HG03460 (cell line): ENCODE data around the gene BLM.
"Not testable (repeated sequence)": the region's sequence is repeated elsewhere in the genome, so short reads cannot be mapped to it uniquely, and the experiment has no call there.

ENCODE experiments used
- ATAC-seq: cut with Tn5 transposase; IDR thresholded peaks from one replicate; pipeline ENCODE4 v1.9.1; 2021; ENCODE audit not compliant: unreplicated experiment

Gene BLM

DNA sequence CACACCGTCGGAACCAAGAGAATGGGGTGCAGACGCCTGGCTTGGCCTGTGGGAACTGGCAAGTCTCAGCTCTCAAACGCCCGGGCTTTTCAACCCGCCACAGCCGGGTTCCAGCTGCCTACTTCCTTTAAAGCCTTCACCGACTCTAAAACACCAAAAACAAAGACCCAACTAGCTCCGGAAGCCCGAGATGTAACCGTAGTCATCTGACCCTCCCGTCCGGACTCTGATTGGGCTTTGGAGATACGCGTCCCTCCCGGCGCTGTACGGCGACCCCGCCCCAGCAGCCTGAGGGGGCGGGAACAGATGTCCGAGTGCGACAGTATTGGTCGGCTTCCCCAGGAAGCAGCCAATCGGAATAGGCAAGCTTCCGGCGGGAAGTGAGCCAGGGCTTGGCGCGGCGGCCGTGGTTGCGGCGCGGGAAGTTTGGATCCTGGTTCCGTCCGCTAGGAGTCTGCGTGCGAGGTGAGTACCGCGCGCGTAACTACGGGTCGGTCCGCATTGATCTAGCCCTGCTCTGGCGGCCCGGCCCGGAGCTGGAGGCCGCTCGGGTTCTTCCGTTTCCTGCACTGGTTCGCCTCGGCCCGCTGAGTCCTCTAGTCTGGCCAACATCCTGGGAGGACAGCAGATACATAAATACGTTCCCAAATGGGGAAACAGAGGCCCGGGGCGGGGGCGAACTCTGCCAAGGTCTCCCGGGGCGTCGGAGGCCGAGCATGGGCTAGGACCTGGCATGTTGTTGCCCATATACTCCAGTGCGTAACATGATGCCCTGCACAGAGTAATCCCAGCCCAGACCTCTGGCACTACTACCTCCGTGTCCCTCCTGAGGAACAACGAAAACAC, at the start of gene BLM:
BLM (plus strand) TSS at position 371 of the 846 bp plus-strand sequence. CDS start 30,047 bp downstream, outside the sequence.
- ATAC-seq = peak; percentile 99

DNA sequence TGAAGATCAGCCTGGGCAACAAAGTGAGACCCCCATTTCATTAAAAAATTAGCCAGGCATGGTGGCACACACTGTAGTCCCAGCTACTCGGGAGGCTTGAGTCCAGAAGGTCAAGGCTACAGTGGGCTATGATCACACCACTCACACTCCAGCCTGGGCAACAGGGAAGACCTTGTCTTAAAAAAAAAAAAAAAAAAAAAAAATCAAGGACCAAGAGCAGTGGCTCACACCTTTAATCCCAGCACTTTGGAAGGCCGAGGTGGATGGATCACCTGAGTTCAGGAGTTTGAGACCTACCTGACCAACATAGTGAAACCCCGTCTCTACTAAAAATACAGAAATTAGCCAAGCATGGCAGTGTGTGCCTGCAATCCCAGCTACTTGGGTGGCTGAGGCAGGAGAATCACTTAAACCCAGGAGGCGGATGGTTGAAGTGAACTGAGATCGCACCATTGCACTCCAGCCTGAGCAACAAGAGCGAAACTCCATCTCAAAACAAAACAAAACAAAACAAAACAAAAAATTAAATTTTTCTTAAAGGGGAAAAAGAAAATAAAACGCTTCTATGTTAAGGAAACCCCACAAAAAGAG, 49.3 kb upstream of the BLM start:
- ATAC-seq = not testable (repeated sequence)

DNA sequence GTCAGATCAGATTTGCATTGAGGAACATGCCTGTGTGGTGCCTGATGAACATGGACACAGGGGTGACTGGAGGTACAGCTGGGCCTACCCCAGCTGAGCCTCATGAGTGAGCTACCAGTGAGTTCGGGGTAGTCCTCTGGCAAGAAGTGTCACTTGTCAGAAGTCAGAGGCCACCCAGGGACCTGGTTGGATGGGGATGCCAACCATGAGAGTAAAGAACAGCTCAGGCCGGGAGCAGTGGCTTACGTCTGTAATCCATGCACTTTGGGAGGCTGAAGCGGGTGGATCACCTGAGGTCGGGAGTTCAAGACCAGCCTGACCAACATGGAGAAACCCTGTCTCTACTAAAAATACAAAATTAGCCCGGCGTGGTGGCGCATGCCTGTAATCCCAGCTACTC, 46.5 kb upstream of the BLM start:
- not testable (repeated sequence) for ATAC-seq

DNA sequence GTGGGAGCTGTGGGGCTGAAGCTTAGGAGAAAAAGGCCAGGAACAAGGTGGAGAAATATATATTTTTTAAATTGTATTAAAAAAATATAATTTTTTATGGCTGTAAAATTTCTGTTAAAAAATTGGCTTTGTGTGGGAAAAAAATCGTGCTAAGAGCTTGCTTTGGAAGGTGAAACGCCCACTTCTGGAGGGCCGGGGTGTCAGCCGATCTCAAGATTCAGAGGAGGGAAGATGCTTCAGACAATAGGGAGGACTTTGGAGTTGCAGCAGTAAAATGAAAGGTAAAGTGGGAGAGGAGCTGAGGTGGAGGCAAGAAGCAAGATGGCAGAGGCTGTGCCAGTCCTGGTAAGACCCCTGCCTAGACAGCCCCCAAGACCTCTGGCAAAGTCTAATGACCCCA, 45.9 kb upstream of the BLM start:
- ATAC-seq = no peak

DNA sequence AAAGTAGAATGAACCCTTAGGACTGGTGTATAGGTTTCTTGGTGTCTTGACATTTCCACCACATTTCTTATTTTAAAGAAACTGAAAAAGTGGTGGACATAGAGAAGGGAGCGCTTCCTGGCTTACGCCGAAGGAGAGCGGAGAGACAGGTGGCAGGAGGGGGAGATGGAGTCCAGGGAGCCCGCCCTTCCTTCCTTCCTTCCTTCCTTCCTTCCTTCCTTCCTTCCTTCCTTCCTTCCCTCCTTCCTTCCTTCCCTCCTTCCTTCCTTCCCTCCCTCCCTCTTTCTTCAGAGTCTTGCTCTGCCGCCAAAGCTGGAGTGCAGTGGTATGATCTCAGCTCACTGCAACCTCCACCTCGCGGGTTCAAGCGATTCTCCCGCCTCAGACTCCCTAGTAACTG, 43.8 kb upstream of the BLM start:
- not testable (repeated sequence) for ATAC-seq

DNA sequence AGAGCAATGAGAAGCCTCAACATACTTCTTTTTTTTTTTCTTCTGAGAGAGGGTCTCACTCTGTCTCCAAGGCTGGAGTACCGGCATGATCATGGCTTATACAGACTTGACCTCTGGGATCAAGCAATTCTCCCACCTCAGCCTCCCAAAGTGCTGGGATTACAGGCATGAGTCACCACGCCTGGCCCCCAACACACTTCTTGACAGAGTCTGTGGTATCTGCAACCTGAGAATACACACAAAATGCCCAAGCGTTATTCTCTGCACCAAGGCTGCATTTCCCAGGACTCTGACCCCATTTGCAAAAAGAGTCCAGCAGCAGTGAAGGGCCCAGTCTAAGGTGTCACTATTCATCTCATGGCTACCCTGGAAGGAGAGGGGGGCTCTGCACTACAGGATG, 42.7 kb upstream of the BLM start:
- no peak for ATAC-seq

DNA sequence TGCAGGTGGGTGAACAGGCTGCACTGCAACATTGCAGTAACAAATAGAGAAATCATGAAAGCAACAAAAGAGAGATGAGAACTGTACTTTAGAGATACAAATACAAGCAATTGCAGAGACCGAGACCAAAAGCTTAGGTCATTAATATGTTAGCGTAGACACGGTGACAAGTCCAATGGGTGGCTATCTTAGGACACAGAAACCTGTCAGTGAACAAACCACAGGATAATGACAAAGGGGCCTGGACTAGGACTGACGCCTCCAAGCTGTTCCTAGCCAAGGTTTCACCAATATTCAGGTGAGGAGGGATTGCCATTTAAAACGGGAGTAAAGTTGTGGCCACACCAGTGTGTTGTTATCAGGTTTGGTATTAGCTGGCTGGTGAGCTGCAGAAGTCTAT, 41.7 kb upstream of the BLM start:
- ATAC-seq = no peak

DNA sequence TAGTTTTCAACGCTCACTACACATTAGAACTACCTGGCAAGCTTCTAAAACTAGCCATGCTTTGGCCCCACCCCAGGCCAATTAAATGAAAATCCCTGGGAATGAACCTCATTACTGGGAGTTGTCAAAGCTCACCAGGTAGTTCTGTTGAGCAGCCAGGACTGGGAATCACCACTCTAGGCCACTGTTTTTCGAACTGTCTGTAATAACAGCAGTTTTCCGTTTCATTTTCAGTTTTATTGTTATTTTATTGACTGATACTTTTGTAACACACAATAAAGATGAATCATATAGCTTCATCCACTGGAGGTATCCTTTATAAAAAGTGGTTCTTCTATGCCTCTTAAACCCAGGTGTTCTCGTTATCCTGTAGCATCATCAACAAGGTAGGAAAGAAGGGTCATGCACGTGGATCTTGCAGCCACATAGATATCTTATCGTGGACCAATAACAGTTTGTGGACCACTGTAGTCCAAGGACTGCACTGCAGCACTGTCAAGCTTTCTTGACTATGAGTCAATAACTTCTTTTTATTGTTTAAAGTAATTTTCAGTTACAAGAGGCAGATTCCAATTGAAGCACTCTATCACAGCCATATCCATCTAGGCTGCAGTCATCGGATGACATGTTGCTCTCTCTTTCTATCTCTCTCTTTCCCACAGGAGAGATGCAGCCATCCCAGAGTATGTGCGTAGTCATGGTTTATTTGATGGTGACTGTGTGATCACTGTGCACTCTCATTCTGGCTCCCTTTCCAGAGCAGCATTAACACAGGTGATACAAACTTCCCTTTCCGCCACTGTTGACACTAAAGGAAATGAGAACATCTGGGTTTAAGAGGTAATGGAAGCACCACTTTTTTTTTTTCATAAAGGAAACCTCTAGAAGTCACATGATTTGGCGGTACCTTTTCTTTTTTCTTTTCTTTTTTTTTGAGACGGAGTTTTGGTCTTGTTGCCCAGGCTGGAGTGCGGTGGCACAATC, 39.0 kb upstream of the BLM start:
- no peak for ATAC-seq

DNA sequence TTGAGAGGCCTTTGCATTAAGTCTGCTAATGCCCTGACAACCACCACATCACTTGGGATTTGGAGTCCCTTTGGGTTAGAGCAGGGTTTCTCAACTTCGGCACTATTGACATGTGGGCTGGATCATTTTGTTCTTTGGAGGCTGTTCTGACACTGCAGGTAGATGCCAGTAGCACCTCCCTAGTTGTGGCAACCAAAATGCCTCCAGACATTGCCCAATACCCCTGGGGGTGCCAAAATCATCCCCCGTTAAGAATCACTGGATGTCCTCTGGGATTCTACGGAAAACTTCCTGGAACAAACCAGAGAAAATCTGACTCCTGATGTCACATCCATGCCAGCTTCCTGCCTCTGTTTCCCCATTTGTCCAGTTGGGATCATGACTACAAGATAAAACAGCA, 37.2 kb upstream of the BLM start:
- ATAC-seq = no peak

DNA sequence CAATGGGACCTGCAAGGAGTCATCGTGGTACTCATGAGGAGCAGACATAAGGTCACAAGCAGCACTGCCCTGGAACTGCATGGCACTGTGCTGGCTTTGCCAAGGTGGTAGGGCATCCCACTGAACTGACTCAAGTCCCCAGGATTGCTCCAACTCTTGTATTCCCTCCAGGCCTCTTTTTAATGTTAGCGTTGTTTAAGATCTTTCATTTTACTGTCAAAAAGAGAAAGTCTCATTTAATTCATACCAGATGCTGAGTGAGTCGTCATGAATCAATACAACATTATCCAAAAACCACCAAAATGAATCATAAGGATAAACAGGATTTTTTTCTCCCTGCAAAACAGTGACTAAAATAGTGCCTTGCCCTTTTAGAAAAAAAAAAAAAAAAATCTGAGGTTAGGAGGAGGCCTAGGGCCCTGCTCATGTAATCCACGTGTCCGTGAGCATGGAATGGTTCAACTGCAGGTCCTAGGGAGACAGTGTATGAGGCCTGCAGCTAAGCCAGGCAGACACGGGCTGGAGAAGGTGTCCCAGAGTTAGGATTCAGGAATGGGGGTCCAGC, 36.7 kb upstream of the BLM start:
- no peak for ATAC-seq

DNA sequence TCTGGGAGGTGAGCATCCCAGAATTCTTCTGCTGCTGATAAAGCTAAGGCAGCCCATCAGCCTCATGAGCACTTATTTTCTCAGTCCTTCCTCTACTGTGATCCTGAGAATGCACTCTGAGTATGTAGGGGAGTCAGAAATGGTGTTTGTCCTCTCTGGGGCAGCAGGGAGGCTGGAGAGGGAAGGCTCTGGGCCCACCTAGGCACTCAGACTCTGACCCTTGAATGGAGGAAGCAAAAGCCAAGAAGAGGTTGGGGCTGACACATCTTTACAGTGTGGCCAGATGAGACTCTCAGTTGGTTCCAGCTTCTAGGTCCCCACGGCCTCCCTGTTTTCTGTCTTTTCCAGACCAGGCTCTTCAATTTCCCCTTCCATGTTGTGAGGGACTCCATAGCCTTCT, 36.1 kb upstream of the BLM start:
- ATAC-seq = no peak

DNA sequence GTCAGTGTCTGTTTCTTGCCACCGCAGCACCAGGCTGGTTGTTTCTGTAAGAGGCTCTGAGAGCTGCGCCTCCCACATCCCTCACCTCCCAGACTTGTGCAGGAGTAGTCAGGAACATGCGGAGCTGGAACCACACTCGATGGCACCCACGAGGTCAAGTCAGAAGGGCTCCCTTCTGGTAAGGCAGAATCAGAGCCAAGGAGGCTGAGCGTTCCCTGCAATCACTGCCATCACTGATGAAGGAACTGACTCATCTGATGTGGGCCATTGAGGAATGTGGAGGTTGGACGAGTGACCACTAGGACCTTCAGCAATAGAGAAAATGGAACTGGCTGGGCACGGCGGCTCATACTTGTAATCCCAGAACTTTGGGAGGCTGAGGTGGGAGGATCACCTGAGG, 35.7 kb upstream of the BLM start:
- no peak for ATAC-seq

DNA sequence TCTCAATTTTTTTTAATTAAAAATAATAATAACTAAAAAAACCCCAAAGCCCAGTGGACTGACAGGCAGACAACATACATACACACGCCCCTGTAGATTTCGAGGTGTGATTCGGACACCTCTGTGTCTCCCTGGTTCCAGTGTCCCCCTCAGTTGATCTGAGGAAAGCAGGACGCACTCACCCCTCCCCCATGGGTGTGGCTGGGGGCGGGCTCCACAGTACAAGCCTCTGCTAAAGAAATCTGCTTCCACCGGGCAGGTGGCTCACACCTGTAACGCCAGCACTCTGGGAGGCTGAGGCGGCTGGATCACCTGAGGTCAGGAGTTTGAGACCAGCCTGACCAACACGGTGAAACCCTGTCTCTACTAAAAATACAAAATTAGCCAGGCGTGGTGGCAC, 33.8 kb upstream of the BLM start:
- ATAC-seq = no peak

DNA sequence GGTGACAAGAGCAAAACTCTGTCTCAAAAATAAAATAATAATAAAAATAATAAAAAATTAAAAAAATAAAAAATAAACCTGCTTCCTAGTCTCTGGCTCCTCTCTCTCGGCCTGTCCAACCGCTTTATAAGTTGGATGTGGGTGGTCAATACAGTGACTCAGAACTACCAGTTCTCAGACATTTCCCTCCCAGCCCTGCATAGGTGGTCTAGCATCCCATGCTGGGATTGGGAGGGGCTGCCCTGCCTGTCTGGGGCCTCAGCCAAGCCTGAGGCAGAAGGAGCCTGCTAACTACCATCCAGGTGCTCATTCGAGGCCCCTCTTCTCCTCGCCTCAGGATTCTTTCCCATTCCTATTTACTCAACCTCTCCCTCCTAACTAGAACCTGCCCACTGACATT, 33.3 kb upstream of the BLM start:
- no peak for ATAC-seq

DNA sequence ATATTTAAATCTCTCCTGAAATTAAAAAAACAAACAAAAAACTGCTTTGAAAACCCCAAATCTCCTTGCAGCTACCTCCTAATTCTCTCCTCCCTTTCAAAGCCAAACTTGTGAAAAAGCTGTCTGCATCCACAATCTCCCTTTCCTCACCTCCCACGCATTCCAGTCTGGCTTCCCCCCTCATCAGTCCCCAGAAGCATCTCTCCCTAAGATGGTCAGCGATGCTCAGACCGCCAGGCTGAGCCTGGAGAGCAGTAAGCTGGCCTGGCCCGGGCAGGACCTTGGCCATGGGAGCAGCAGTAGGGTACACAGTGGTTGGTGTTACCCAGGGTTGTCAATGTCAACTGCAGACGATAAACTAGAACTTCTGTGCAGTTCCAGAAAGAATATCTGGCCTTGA, 32.9 kb upstream of the BLM start:
- ATAC-seq = no peak

DNA sequence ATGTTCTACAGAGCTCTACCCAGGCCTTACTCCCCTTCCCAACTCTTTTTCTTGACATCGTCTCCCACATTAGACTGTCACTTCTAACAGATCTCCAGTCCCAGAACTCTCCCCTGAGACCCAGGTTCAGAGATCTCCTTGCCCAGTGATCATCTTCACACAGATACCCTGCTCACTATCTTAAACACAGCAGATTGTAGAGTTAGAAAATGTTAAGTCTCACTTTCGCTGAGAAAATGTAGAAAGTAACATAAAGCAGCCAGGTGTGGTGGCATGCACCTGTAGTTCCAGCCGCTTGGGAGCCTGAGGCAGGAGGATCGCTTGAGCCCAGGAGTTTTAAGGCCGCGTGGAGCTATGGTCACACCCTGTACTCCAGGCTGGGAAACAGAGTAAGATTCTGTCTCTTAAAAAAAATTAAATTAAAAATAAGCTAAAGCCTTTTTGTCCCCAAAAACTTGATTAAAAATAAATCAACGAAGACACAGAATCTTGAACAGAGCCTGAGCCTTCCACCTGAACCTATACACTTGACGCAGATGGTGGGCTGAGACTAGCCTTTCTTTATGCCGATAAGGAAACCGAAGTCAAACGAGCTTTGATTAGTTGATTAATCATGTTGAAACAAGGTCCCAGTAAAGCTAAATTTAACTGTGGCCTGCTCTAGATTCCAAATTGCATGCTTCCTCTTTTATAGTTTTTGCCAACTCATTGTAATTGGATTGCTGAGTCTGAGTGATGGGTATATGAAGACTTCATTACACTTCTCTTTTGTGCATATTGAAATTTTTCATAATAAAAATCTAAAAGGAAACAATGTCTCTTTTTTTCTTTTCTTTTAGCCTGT, 31.3 kb upstream of the BLM start:
- peak; percentile 24 for ATAC-seq

DNA sequence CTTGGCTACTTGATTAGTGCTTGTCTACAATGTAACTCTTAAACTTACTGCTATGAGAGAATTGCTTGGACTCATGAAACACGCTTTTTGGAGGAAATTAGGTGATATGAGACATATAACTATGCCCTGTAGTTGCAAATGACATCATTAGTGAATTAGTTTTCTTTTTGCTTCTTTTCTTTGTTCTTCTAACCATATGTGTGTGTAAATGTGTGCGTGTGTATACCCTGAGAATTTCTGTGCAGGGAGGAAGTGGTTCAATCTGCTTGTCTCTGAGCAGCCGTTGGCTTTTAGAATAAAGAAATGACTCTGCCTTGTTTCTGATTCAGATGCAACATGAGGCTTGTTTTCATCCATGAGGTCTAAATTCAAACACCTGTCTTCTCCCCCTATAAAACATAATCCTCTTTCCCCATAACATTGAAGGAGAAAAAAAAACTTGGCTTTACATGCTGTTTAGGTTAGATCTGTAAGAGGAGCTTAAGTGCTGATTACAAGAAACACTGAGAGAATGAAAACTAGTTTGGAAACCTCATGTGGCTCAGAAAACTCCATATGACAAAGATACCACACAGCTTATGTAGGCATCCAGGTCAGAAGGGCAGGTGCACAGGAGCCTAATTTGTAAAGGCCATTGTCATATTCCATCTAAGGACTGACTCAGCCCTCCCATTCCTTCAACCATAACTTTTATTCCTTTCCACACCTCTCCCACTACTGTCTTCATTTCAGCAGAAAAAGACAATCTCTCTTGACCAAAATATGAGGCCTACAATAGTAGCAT, 30.5 kb upstream of the BLM start:
- ATAC-seq = peak; percentile 89

DNA sequence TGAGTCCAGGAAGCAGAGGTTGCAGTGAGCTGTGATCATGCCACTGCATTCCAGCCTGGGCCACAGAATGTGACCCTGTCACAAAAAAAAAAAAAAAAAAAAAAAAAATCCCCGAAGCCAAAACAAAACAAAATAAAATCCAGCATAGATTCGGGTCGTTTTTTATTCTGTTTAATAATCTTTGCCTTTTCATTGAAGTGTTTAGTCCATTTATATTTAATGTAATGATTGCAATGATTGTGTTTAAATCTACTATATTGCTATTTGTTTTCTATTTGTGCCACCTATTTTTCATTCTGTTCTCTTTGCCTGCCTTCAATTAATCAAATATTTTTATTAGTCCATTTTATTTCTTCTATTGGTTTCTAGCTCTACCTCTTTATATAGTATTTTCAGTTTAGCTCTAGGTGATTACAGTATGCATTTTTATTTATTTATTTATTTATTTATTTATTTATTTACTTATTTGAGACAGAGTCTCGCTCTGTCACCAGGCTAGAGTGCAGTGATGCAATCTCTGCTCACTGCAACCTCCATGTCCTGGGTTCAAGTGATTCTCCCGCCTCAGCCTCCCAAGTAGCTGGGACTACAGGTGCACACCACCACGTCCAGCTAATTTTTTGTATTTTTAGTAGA, 27.7 kb upstream of the BLM start:
- ATAC-seq = not testable (repeated sequence)

DNA sequence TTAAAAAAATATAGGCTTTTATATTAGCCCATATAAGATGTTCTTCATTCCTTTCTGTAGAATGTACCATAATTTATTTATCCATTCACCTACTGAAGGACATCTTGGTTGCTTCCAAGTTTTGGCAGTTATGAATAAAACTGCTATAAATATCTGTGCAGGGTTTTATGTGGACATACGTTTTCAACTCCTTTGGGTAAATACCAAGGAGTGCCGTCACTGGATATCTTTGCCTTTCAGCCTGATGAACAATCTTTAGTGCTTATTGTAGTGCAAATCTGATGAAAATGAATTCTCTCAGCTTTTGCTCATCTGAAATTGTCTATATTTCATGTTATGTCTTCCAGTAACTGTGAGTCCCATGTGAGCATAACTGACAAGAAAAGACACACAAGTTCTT, 26.6 kb upstream of the BLM start:
- no peak for ATAC-seq
